GM18502 (cell line): ENCODE measurements around the gene IGFN1.
"Not testable (repeated sequence)": the region's sequence is repeated elsewhere in the genome, so short reads cannot be mapped to it uniquely, and the experiment has no call there.

ENCODE experiments used
- ATAC-seq: cut with Tn5 transposase; IDR thresholded peaks from one replicate; pipeline ENCODE4 v1.9.1; 2021; ENCODE audit warnings: mild to moderate bottlenecking; ENCODE audit not compliant: unreplicated experiment, poor library complexity

Gene IGFN1

GRCh38 chr1:201157949-201158348 is 32.7 kb upstream of the IGFN1 start:
- ATAC-seq, result no peak

GRCh38 chr1:201163036-201163435 is 27.6 kb upstream of the IGFN1 start:
- not testable (repeated sequence) for ATAC-seq

DNA sequence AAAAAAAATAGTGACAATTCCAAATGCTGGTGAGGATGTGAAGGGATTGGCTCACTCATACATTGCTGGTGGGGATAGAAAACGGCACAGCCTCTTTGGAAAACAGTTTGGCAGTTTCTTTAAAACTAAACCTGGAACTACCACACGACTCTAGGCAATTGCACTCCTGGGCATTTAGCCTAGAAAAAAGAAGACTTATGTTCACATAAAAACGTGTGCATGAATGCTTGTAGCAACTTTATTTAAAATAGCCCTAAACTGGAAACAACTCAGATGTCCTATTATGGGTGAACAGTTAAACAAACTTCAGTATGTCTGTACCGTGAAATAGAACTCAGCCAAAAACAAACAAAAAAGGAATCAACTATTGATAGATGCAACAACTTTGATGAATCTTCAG is 26.9 kb upstream of the IGFN1 start:
- no peak for ATAC-seq

DNA sequence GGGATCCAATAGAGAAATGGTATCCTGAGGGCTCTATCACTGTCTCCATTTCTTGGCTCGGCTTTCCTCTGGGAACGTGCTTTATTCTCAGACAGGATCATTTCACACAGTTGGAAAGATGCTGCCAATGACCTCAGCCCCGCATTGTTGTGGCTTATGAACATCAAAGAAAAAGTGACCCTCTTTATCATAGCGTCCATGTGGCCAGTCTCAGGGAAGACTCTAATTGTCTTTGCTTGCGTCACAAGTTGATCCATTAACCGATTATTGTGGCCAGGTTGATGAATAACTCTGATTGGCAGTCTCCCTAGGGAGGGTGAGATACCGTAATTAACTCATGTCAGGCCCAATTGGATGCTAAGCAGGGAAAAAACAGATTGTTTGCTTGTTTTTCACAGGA is 26.0 kb upstream of the IGFN1 start:
- ATAC-seq, result no peak

DNA sequence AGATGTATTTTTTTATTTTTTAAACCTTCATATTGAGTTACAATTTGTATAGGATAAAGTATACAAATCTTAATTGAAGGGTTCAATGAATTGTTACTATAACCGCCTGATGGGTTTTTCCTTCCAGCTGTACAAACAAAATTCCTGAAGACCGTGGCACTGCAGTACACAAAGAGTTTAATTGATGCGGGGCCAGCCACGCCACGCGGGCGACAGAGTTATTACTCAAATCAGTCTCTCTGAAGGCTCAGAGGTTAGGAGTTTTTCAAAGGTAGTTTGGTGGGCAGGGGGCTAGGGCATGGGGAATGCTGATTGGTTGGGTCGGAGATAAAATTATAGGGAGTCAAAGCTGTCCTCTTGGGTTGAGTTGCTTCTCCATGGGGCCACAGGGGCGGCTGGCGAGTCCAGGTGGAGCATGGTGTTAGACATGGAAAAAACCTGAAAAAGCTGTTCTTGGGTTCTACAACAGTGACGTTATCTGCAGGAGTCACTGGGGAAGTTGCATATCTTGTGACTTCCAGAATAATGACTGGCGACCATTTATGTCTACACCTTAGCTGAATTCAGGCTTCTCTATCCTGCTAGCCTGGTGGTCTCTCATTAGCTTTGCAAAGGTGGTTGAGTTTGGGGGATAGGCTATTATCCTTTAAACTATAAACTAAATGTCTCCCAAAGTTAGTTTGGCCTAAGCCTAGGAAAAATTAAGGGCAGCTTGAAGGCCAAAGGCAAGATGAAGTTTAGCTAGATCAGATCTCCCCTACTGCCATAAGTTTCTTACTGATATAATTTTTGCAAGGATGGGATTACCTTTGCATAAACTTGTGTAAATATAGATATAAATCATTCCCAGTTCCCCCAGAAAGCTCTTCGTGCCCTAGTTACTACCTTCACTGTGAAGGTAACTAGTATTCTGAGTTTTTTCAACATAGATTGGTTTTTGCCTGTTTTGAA is 23.3 kb upstream of the IGFN1 start:
- no peak for ATAC-seq

DNA sequence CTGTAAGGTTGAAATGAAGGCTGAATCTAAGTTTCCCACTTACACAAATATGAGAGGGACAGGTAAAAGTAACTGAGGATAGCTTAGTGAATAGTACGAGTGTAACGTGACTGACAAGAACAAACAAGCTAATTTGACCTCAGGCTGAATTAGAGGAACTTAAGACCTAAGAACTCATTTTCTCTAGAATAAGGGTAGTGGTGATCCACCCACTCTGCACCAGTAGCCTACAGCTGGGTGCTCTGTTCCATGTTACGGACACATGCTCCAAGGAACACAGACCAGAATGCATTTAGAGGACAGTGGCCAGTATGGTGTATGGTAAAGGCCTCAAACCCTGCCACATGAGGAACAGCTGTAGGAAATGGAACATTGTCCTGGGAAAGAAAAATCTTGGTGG is 21.4 kb upstream of the IGFN1 start:
- ATAC-seq, result no peak

DNA sequence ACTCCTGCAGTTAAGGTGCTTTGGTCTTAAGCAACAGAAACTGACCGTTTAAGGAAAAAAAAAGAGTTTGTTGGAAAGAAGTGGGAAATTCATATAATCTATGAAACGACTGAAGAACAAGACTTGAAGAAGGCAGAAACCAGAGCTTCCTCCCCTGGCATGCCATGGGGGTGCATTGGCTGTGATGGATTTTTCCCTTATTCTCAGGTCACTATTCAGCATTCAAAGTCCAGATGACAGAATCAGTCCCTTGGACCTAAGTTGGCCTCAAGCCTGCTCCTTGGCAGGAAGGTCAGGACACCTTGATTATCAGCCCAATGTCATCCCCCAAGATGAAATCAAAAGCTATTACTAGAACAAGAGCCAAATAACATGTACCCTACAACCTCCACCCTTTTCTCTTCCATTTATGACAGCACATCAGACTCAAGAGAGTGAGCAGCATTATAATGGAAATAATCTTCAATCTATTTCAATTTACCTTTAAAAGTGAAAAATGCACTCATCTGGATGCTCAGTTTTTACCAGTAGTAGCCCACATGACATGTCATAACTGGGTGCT is 20.6 kb upstream of the IGFN1 start:
- ATAC-seq, result no peak

DNA sequence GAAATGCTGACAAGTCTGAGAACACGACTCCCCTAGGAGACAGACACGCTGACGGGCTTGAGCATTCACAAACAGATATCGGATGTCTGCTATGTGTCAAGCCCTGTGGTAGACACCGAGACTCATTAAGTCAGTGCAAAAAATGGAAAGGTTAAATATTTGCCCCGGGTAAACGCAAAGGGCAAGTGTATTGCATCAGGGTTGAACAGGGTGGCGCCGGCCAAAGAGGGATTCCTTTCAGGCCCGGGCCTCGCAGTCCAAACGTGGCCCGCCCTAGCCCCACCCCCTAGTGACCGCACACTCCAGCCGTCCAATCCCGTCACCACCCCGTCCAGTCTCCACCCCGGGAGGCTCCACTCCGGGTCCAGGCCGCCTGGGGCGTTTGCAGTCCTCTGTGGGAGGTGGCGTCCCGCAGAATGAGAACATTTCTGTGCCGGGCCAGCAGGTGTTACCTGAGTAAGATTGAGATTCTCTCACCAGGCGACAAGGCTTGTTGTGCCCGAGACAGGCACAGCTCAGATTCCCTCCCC is 20.0 kb upstream of the IGFN1 start:
- ATAC-seq, result peak; percentile 97

GRCh38 chr1:201171063-201172036 is 19.3 kb upstream of the IGFN1 start:
- ATAC-seq, result peak; percentile 43

DNA sequence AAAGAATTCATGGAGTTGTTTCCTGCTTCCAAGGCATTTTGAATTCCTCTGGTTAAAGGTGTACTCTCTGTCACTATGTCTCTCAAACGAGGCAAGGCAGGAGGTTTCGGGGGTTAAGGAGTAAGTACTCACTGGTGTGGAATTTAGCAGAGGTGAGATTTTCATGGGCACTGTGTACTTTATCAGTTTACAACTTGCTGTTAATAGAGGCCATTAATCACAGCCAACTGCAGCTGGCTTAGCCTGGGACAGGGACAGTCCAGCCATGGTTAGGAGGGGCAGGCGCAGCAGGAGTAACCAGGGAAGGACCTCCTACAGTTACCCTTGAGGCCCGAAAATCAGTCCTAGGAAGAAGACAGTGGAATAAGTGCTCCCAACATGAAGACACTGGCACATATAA is 18.3 kb upstream of the IGFN1 start:
- no peak for ATAC-seq

DNA sequence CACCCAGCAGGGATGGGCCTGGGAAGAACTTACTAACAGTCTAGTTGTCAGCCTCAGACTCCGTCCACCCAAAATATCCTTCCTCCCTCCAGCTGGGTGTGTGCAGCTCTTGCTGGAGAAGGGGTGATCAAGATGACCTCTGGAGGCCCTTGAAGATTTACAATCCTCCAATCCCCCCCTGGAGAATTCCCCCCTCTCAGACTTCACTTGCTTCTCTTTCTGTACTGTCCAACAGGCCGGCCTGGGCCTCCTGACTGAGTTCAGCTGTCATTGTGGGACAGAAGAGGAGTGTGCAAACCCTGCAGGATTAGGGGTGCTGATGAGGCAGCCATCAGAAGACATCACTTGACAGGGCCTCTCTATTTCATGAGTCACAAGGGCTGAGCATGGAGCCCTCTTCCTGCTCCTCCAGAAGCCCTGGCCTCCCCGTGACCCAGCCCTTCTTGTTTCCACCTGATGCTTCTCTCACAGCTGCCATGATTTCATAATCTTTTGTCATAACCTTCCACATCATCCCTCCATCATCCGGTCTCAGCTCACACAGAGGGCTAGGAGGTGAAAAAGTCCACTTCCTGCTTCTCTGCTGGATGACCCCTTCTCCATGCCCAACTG is 17.5 kb upstream of the IGFN1 start:
- no peak for ATAC-seq

- ATAC-seq, result no peak
Observed at GRCh38 chr1:201173736-201174135, 16.9 kb upstream of the IGFN1 start.

DNA sequence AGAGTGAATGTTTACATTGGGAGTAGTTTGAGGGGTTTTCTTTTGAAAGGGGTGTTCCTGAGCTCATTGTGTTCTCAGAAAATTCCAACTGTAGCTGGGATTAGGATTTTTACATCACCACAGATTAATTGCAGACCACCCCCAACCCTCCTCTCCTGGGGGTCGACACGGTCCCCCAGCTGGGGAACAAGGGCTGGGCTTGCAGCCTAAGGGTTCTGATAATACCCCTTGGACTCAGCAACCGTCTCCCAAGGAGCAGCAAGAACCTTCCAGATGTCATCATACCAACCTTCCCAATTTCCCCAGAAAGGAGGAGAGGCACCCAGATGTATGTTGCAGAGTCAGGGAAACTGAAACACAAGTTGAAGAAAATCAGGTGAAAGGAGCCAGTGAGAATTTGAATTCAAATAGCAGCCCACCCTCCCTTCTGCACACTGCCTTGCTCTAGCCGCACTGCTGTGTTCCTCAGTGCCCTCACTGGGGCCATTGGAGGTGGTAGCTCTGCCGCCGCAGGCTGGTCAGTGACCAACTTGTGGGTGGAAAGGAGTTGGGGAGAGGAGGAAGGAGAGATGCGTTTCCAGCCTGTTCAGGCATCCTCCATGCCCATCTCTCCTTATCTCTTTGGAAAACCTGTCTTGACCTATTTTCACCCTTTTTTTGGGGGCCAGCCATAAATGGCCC is 14.7 kb upstream of the IGFN1 start:
- ATAC-seq, result no peak

- no peak for ATAC-seq
Observed at GRCh38 chr1:201176940-201177339, 13.7 kb upstream of the IGFN1 start.

- no peak for ATAC-seq
Observed at GRCh38 chr1:201178718-201179117, 11.9 kb upstream of the IGFN1 start.

GRCh38 chr1:201180141-201180540 is 10.5 kb upstream of the IGFN1 start:
- no peak for ATAC-seq

DNA sequence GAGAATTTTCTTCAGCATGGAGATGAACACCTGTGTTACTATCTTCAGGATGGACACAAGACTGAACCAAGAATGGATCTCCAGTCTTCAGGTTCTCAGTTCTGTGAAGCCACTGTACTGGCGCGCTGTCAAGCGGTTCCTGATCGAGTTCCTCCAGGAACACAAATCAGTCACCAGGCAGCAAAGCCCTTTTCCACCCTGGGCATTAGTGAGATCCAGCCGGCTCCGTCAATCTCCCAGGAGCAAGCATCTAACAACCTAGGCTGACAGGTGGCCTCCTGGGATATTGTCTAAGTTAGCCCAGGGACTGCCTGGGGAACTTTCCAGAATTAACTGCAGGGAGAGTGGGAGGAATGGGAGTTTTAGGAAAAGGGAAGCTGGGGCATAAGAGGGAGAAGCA is 9.7 kb upstream of the IGFN1 start:
- ATAC-seq, result no peak

DNA sequence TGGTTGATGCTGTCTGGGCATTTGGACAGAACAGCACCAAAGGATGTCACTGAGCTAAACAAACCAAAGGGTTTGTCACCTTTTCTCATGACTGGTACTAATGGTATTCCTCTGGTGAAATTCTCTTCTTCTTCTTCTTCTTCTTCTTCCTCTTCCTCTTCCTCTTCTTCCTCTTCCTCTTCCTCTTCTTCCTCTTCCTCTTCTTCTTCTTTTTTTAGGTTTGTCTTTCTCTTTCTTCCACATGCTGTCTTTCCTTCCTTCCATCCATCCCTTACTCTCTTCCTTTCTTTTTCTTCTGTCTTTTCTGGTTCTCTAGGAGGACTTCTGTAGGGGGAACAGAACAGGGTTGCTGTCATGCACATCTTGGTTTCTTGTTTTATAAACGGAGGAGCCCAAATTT is 9.3 kb upstream of the IGFN1 start:
- no peak for ATAC-seq

DNA sequence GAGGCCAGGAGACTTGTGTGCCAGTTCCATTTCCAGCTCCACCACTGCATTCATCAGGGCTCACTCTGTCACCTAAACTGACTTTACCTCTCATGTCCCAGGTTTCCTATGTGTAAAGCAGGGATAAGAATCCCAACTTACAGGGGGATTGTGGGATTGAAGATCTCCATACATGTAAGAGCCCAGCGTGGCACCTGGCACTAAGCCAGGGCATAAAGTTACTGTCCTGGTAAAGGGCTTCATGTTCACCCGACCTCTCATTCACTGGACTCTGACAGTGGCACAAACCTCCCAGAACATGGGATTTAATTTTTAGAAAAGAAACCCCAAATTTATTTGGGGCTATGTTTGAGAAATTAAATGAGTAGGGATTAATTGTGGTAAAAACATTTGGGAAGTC is 8.9 kb upstream of the IGFN1 start:
- ATAC-seq, result no peak

DNA sequence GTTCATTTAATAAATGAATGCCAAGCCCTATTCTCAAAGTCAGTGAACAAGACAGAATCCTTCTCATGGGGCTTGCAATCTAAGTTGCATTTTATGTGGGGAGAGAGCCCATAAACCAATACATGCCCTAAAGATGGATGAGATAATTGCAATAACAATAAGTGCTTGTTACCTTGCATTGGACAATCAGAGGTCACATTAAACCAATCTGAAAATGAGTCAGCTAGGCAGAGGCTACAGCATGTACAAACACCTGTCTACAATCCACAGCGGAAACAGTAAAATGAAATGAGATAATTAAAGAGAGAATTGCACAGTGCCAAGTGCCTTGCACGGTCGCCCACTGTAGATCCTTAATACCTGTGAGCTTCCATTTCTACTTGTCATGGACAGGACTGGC is 7.4 kb upstream of the IGFN1 start:
- no peak for ATAC-seq
